H9 (cell line): ENCODE data around the gene KRT222. TPM values are rescaled to one million over a fixed set of nuclear protein-coding genes. Genes with fewer than 3 reads are reported as not detected.

ENCODE experiments used
- DNase-seq: peaks from one replicate; pipeline ENCODE4 v3.0.0-alpha.2; 2017
- H2AFZ ChIP-seq: one replicate; pipeline ENCODE4 v1.6.1; 2013; ENCODE audit warnings: mild to moderate bottlenecking, low read length, control low read depth, moderate library complexity
- H2AK5ac ChIP-seq: 2 replicates; pipeline ENCODE4 v1.6.1; 2013; ENCODE audit warnings: low read length, control low read depth, mixed read lengths; ENCODE audit not compliant: insufficient read length
- H2BK120ac ChIP-seq: one replicate; pipeline ENCODE4 v1.6.1; 2013; ENCODE audit warnings: low read depth, mild to moderate bottlenecking, low read length, control low read depth, inconsistent platforms; ENCODE audit not compliant: poor library complexity, severe bottlenecking
- H2BK12ac ChIP-seq: 2 replicates; pipeline ENCODE4 v1.6.1; 2013; ENCODE audit warnings: low read length, control low read depth, mixed read lengths, low read depth; ENCODE audit not compliant: insufficient read length
- H2BK15ac ChIP-seq: 2 replicates; pipeline ENCODE4 v1.6.1; 2013; ENCODE audit warnings: low read depth, low read length, control low read depth
- H2BK20ac ChIP-seq: one replicate; pipeline ENCODE4 v1.6.1; 2013; ENCODE audit warnings: low read depth, mild to moderate bottlenecking, low read length, control low read depth, inconsistent platforms; ENCODE audit not compliant: poor library complexity, severe bottlenecking
- H2BK5ac ChIP-seq: 2 replicates; pipeline ENCODE4 v1.6.1; 2013; ENCODE audit warnings: low read length, control low read depth, mixed read lengths; ENCODE audit not compliant: insufficient read length
- H3K14ac ChIP-seq: 2 replicates; pipeline ENCODE4 v1.6.1; 2013; ENCODE audit warnings: low read length, control low read depth; ENCODE audit not compliant: insufficient read depth
- H3K18ac ChIP-seq: 2 replicates; pipeline ENCODE4 v1.6.1; 2013; ENCODE audit warnings: low read depth, mild to moderate bottlenecking, mixed read lengths, low read length, control low read depth; ENCODE audit not compliant: insufficient read length
- H3K23ac ChIP-seq: 2 replicates; pipeline ENCODE4 v1.6.1; 2013; ENCODE audit warnings: low read length, control low read depth, mixed read lengths, low read depth; ENCODE audit not compliant: insufficient read length
- H3K23me2 ChIP-seq: 2 replicates; pipeline ENCODE4 v1.6.1; 2013; ENCODE audit warnings: low read depth, mild to moderate bottlenecking, mixed read lengths, low read length, control low read depth; ENCODE audit not compliant: insufficient read length, poor library complexity, severe bottlenecking
- H3K27ac ChIP-seq: 2 replicates; pipeline ENCODE4 v1.5.1; 2013; ENCODE audit warnings: low read length, control low read depth, mixed read lengths, low read depth; ENCODE audit not compliant: insufficient read length
- H3K27me3 ChIP-seq: 2 replicates; pipeline ENCODE4 v1.6.1; 2013; ENCODE audit warnings: low read length, control low read depth, inconsistent platforms; ENCODE audit not compliant: insufficient read depth
- H3K4ac ChIP-seq: 2 replicates; pipeline ENCODE4 v1.6.1; 2013; ENCODE audit warnings: low read depth, mild to moderate bottlenecking, control low read depth, inconsistent platforms, low read length, moderate library complexity
- H3K4me1 ChIP-seq: 2 replicates; pipeline ENCODE4 v1.6.1; 2013; ENCODE audit warnings: low read length, control low read depth, inconsistent platforms; ENCODE audit not compliant: insufficient read depth
- H3K4me2 ChIP-seq: 2 replicates; pipeline ENCODE4 v1.6.1; 2013; ENCODE audit warnings: low read length, control low read depth, mixed read lengths; ENCODE audit not compliant: insufficient read length, insufficient read depth
- H3K56ac ChIP-seq: 2 replicates; pipeline ENCODE4 v1.6.1; 2013; ENCODE audit warnings: low read depth, mild to moderate bottlenecking, mixed read lengths, low read length, control low read depth; ENCODE audit not compliant: insufficient read length
- H3K79me1 ChIP-seq: 2 replicates; pipeline ENCODE4 v1.6.1; 2013; ENCODE audit warnings: low read depth, mild to moderate bottlenecking, moderate library complexity, low read length, control low read depth, inconsistent platforms; ENCODE audit not compliant: insufficient read depth, poor library complexity, severe bottlenecking
- H3K79me2 ChIP-seq: 2 replicates; pipeline ENCODE4 v1.6.1; 2013; ENCODE audit warnings: low read length, control low read depth, inconsistent platforms; ENCODE audit not compliant: insufficient read depth
- H3K9ac ChIP-seq: 2 replicates; pipeline ENCODE4 v1.6.1; 2013; ENCODE audit warnings: low read length, control low read depth, mixed read lengths; ENCODE audit not compliant: insufficient read length; ENCODE audit errors: extremely low read depth
- H3K9me3 ChIP-seq: one replicate; pipeline ENCODE4 v1.6.1; 2013; ENCODE audit warnings: low read depth, low read length, inconsistent platforms; ENCODE audit not compliant: control insufficient read depth
- H3T11ph ChIP-seq: one replicate; pipeline ENCODE4 v1.6.1; 2013; ENCODE audit warnings: mild to moderate bottlenecking, low read length, control low read depth, inconsistent platforms
- H4K20me1 ChIP-seq: one replicate; pipeline ENCODE4 v1.6.1; 2013; ENCODE audit not compliant: control insufficient read depth, insufficient read length, insufficient read depth
- H4K5ac ChIP-seq: 2 replicates; pipeline ENCODE4 v1.6.1; 2013; ENCODE audit warnings: low read depth, mild to moderate bottlenecking, mixed read lengths, low read length, control low read depth; ENCODE audit not compliant: insufficient read length
- H4K8ac ChIP-seq: replicated peaks from 2 replicates; pipeline ENCODE4 v1.6.1; 2013; ENCODE audit warnings: low read length, control low read depth, mixed read lengths, low read depth; ENCODE audit not compliant: insufficient read length
- H4K91ac ChIP-seq: 2 replicates; pipeline ENCODE4 v1.6.1; 2013; ENCODE audit warnings: low read depth, mild to moderate bottlenecking, moderate library complexity, mixed read lengths, low read length, control low read depth; ENCODE audit not compliant: insufficient read length
- H3K27ac Mint-ChIP-seq, 3 experiments: 2 replicates in 2 of 3; 3 replicates in 1 of 3; pipeline ENCODE4 v1.8.0; 2020 to 2021; ENCODE audit warnings: mixed read lengths in 3 of 3, mild to moderate bottlenecking in 1 of 3, moderate library complexity in 1 of 3
- H3K27me3 Mint-ChIP-seq: 2 replicates; pipeline ENCODE4 v1.8.0; 2021; ENCODE audit warnings: low read depth, mild to moderate bottlenecking, moderate library complexity, mixed read lengths
- H3K36me3 Mint-ChIP-seq, 3 experiments: 2 replicates in 2 of 3; 3 replicates in 1 of 3; pipeline ENCODE4 v1.8.0; 2020 to 2021; ENCODE audit warnings: low read depth in 3 of 3, mixed read lengths in 3 of 3; ENCODE audit not compliant: insufficient read depth in 1 of 3
- H3K4me1 Mint-ChIP-seq, 2 experiments: 2 replicates each; pipeline ENCODE4 v1.8.0; 2020; ENCODE audit warnings: mixed read lengths in 2 of 2
- H3K4me3 Mint-ChIP-seq, 2 experiments: 2 replicates in 1 of 2; 3 replicates in 1 of 2; pipeline ENCODE4 v1.8.0; 2020 to 2021; ENCODE audit warnings: mild to moderate bottlenecking in 2 of 2, mixed read lengths in 2 of 2, moderate library complexity in 1 of 2
- H3K9me3 Mint-ChIP-seq, 2 experiments: 2 replicates in 1 of 2; 3 replicates in 1 of 2; pipeline ENCODE4 v1.8.0; 2020; ENCODE audit warnings: mild to moderate bottlenecking in 2 of 2, mixed read lengths in 2 of 2, moderate library complexity in 1 of 2
- CTCF ChIP-seq: fragments of 200-600 bp; sonication (generic); conservative IDR thresholded peaks from 3 replicates; pipeline ENCODE4 v1.8.0; 2021; ENCODE audit warnings: antibody characterized with exemption, mild to moderate bottlenecking
- WGBS: extraction: QIAGEN DNeasy Blood & Tissue Kit; methylation state at CpG from one replicate; pipeline ENCODE4 v1.1.7; 2013; ENCODE audit warnings: missing lambda C conversion rate, low lambda C conversion rate, mixed read lengths; ENCODE audit not compliant: insufficient read length; ENCODE audit errors: extremely low coverage; 5-methylcytosine and 5-hydroxymethylcytosine counted together
- total RNA-seq: library from RNA; stranded (reverse); gene quantifications from 2 replicates; pipeline ENCODE4 v1.2.1, GENCODE V29; 2021

The KRT222 gene
- total RNA-seq, 1 experiment from 2014 or later = 0.13 TPM

- Histone ChIP-seq H2BK120ac (no peak overlapping the region), H4K8ac (no peak overlapping the region), H3K4me1 (no peaks in the 10 kb centered on the region), H2BK15ac (no peak overlapping the region), H3K9me3 (no peaks in the 10 kb centered on the region), H2AFZ (no peak overlapping the region), H3K18ac (no peak overlapping the region), H2BK5ac (no peak overlapping the region), H3K27ac (no peak overlapping the region), H3K27me3 (no peaks in the 10 kb centered on the region), H3K56ac (no peak overlapping the region), H4K5ac (no peak overlapping the region), H3K14ac (no peak overlapping the region), H3K79me1 (peaks cover 2% of the 10 kb centered on the region), H2AK5ac (no peak overlapping the region), H3K23me2 (no peaks in the 10 kb centered on the region), H3K79me2 (no peaks in the 10 kb centered on the region), H4K91ac (no peak overlapping the region), H3T11ph (no peak overlapping the region), H3K23ac (no peak overlapping the region), H2BK12ac (no peak overlapping the region), H3K4ac (no peak overlapping the region), H2BK20ac (no peak overlapping the region), H3K9ac (no peak overlapping the region), H3K4me2 (no peak overlapping the region), H4K20me1 (no peaks in the 10 kb centered on the region)
- Mint-ChIP-seq H3K27ac (no peak overlapping the region), H3K27me3 (no peaks in the 10 kb centered on the region), H3K36me3 (peaks cover 48 to 87% (median 86%) of the 10 kb centered on the region in 3 experiments; a peak in 6 of 7 replicates), H3K9me3 (no peaks in the 10 kb centered on the region), H3K4me1 (no peaks in the 10 kb centered on the region), H3K4me3 (no peak overlapping the region)
- no peak for TF ChIP-seq CTCF
- DNase-seq = no peak
- WGBS = no CpG with 5 or more reads among the region's 1 CpG
Measured at GRCh38 chr17:40633871-40634270, 31.1 kb downstream of the KRT222 start.
